BLaER1 treated with 17β-estradiol and CSF1 and Interleukin-3, amounts not matched to agents 10 nM and 100 nM (cell line): ENCODE data around the gene IL17REL.

ENCODE experiments used
- H3K27ac ChIP-seq, 11 experiments: shearing (Covaris generic); formaldehyde crosslinking; 2 replicates each; pipeline ENCODE4 v1.8.1; 2022
- H3K27me3 ChIP-seq, 11 experiments: shearing (Covaris generic); formaldehyde crosslinking; 2 replicates each; pipeline ENCODE4 v1.8.1; 2022
- H3K36me3 ChIP-seq, 11 experiments: shearing (Covaris generic); formaldehyde crosslinking; 2 replicates each; pipeline ENCODE4 v1.8.1; 2022
- H3K4me1 ChIP-seq, 10 experiments: shearing (Covaris generic); formaldehyde crosslinking; 2 replicates each; pipeline ENCODE4 v1.8.1; 2022
- H3K4me2 ChIP-seq, 11 experiments: shearing (Covaris generic); formaldehyde crosslinking; 2 replicates each; pipeline ENCODE4 v1.8.1; 2022
- H3K4me3 ChIP-seq, 10 experiments: shearing (Covaris generic); formaldehyde crosslinking; 2 replicates each; pipeline ENCODE4 v1.8.1; 2022
- H3K9ac ChIP-seq, 11 experiments: shearing (Covaris generic); formaldehyde crosslinking; 2 replicates each; pipeline ENCODE4 v1.8.1; 2022
- H3K9me3 ChIP-seq, 11 experiments: shearing (Covaris generic); formaldehyde crosslinking; replicated peaks in 1 of 11; 2 replicates each; pipeline ENCODE4 v1.8.1; 2022
- H4K20me1 ChIP-seq, 11 experiments: shearing (Covaris generic); formaldehyde crosslinking; 2 replicates each; pipeline ENCODE4 v1.8.1; 2022
- Cebpa-rat ChIP-seq, 11 experiments: shearing (Covaris generic); IDR thresholded peaks; 2 replicates each; pipeline ENCODE4 v1.8.1; 2022

The IL17REL gene

GRCh38 chr22:49961601-49962011, 51.0 kb downstream of the IL17REL start:
- TF ChIP-seq Cebpa-rat (IDR thresholded peaks at IDR 0.05) = no peak

GRCh38 chr22:49961005-49961600, 51.5 kb downstream of the IL17REL start:
- peaks cover 47 to 57% (median 53%) of the 10 kb centered on the region in 11 experiments for H4K20me1 ChIP-seq
- no peak for TF ChIP-seq Cebpa-rat (IDR thresholded peaks at IDR 0.05)
- peak overlapping the region; percentile 88 to 98 (median 97) for H3K27ac ChIP-seq
- H3K4me3 ChIP-seq = peak overlapping the region; percentile 78 to 98 (median 90)
- no peaks in the 10 kb centered on the region for H3K27me3 ChIP-seq
- H3K4me2 ChIP-seq = peak overlapping the region; percentile 79 to 100 (median 97)
- peaks cover 49 to 79% (median 64%) of the 10 kb centered on the region in 10 experiments for H3K4me1 ChIP-seq
- H3K9me3 ChIP-seq = no peaks in the 10 kb centered on the region
- H3K9ac ChIP-seq = peak overlapping the region; percentile 81 to 95 (median 94)
- peaks cover 14 to 41% (median 32%) of the 10 kb centered on the region in 11 experiments for H3K36me3 ChIP-seq

More at GRCh38 chr22:49961601-49962011, 51.0 kb downstream of the IL17REL start:
- Histone ChIP-seq H4K20me1 (peaks cover 47 to 60% (median 58%) of the 10 kb centered on the region in 11 experiments), H3K9me3 (no peaks in the 10 kb centered on the region), H3K4me1 (peaks cover 53 to 79% (median 66%) of the 10 kb centered on the region in 10 experiments), H3K36me3 (peaks cover 14 to 41% (median 32%) of the 10 kb centered on the region in 11 experiments), H3K4me2 (peak overlapping the region; percentile 79 to 100 (median 97)), H3K27ac (peak overlapping the region; percentile 88 to 98 (median 97)), H3K27me3 (no peaks in the 10 kb centered on the region), H3K4me3 (peak overlapping the region; percentile 78 to 98 (median 90)), H3K9ac (peak overlapping the region; percentile 81 to 95 (median 94))

GRCh38 chr22:49960159-49961004, 52.2 kb downstream of the IL17REL start, which contains the start of gene PIM3:
Gene PIM3 (plus strand): TSS chr22:49960772. CDS start chr22:49960948, 176 bp downstream.
- Histone ChIP-seq H3K9ac (peak within 1 kb of the TSS; percentile 81 to 95 (median 94)), H3K4me3 (peak within 1 kb of the TSS; percentile 78 to 98 (median 90)), H3K9me3 (no peaks in the 10 kb centered on the region), H3K4me2 (peak within 1 kb of the TSS; percentile 97 to 100 (median 98)), H3K4me1 (peaks cover 49 to 79% (median 64%) of the 10 kb centered on the region in 10 experiments), H3K36me3 (peaks cover 14 to 38% (median 32%) of the 10 kb centered on the region in 11 experiments), H4K20me1 (peaks cover 43 to 56% (median 46%) of the 10 kb centered on the region in 11 experiments), H3K27me3 (no peaks in the 10 kb centered on the region), H3K27ac (peak within 1 kb of the TSS; percentile 88 to 98 (median 97))
- TF ChIP-seq Cebpa-rat (IDR thresholded peaks at IDR 0.05) = no peak

GRCh38 chr22:49959782-49960158, 52.8 kb downstream of the IL17REL start:
- no peak for TF ChIP-seq Cebpa-rat (IDR thresholded peaks at IDR 0.05)
- H3K4me1 ChIP-seq = peaks cover 49 to 79% (median 64%) of the 10 kb centered on the region in 10 experiments

GRCh38 chr22:49958931-49959781, 53.4 kb downstream of the IL17REL start:
- peaks cover 49 to 79% (median 64%) of the 10 kb centered on the region in 10 experiments for H3K4me1 ChIP-seq
- H3K4me3 ChIP-seq = peak overlapping the region; percentile 78 to 98 (median 90)
- peaks cover 12 to 27% (median 23%) of the 10 kb centered on the region in 11 experiments for H3K36me3 ChIP-seq
- TF ChIP-seq Cebpa-rat (IDR thresholded peaks at IDR 0.05) = no peak
- H3K27me3 ChIP-seq = no peaks in the 10 kb centered on the region
- peak overlapping the region; percentile 81 to 95 (median 94) for H3K9ac ChIP-seq
- H3K4me2 ChIP-seq = peak overlapping the region; percentile 97 to 100 (median 98)
- peaks cover 30 to 44% (median 33%) of the 10 kb centered on the region in 11 experiments for H4K20me1 ChIP-seq
- peak overlapping the region; percentile 88 to 98 (median 97); a peak in 19 of 22 replicates for H3K27ac ChIP-seq
- no peaks in the 10 kb centered on the region for H3K9me3 ChIP-seq

More at GRCh38 chr22:49959782-49960158, 52.8 kb downstream of the IL17REL start:
- Histone ChIP-seq H3K27ac (peak overlapping the region; percentile 88 to 98 (median 97)), H3K4me2 (peak overlapping the region; percentile 97 to 100 (median 98)), H3K9ac (peak overlapping the region; percentile 81 to 95 (median 94)), H3K9me3 (no peaks in the 10 kb centered on the region), H3K27me3 (no peaks in the 10 kb centered on the region), H3K4me3 (peak overlapping the region; percentile 78 to 98 (median 90)), H3K36me3 (peaks cover 14 to 33% (median 28%) of the 10 kb centered on the region in 11 experiments), H4K20me1 (peaks cover 36 to 50% (median 39%) of the 10 kb centered on the region in 11 experiments)

- peaks cover 23 to 37% (median 26%) of the 10 kb centered on the region in 11 experiments for H4K20me1 ChIP-seq
- peaks cover 8 to 19% (median 16%) of the 10 kb centered on the region in 11 experiments for H3K36me3 ChIP-seq
- no peak overlapping the region for H3K4me3 ChIP-seq
- TF ChIP-seq Cebpa-rat (IDR thresholded peaks at IDR 0.05) = no peak
- H3K27ac ChIP-seq = no peak overlapping the region
- H3K27me3 ChIP-seq = no peaks in the 10 kb centered on the region
- H3K9ac ChIP-seq = peak overlapping the region in 2 of 11 experiments; percentile 95; a peak in 3 of 22 replicates
- peak overlapping the region; percentile 97 to 100 (median 98); a peak in 21 of 22 replicates for H3K4me2 ChIP-seq
- no peaks in the 10 kb centered on the region for H3K9me3 ChIP-seq
- peaks cover 49 to 79% (median 64%) of the 10 kb centered on the region in 10 experiments for H3K4me1 ChIP-seq
Observed at GRCh38 chr22:49958366-49958921, 54.1 kb downstream of the IL17REL start.

- Histone ChIP-seq H3K27me3 (no peaks in the 10 kb centered on the region), H3K9ac (no peak overlapping the region), H3K4me2 (peak overlapping the region in 4 of 11 experiments; percentile 97 to 98 (median 97); a peak in 5 of 22 replicates), H3K4me1 (peaks cover 49 to 79% (median 64%) of the 10 kb centered on the region in 10 experiments), H3K4me3 (no peak overlapping the region), H3K27ac (no peak overlapping the region), H4K20me1 (peaks cover 18 to 31% (median 21%) of the 10 kb centered on the region in 11 experiments), H3K9me3 (no peaks in the 10 kb centered on the region), H3K36me3 (peaks cover 3 to 14% (median 10%) of the 10 kb centered on the region in 11 experiments)
- TF ChIP-seq Cebpa-rat (IDR thresholded peaks at IDR 0.05) = no peak
Observed at GRCh38 chr22:49957826-49958365, 54.7 kb downstream of the IL17REL start.
